DOHH2 (cell line): ENCODE data around the gene TXNDC11.

Source experiments
- H3F3A ChIP-seq: fragments of 200-600 bp; sonication (generic), shearing (Covaris generic); 2 replicates; pipeline ENCODE4 v1.6.0; 2016; ENCODE audit warnings: antibody characterized with exemption, mild to moderate bottlenecking; ENCODE audit not compliant: control insufficient read depth, insufficient read depth
- H3K27ac ChIP-seq: fragments of 200-600 bp; sonication (generic); 2 replicates; pipeline ENCODE4 v1.5.1; 2014; ENCODE audit warnings: low read depth, mild to moderate bottlenecking, low read length, moderate library complexity
- H3K27me3 ChIP-seq: fragments of 200-600 bp; sonication (generic); 2 replicates; pipeline ENCODE4 v1.6.1; 2014; ENCODE audit warnings: mild to moderate bottlenecking, low read length, mixed read lengths; ENCODE audit not compliant: control insufficient read depth
- H3K36me3 ChIP-seq: fragments of 200-600 bp; sonication (generic); 2 replicates; pipeline ENCODE4 v1.6.1; 2014; ENCODE audit warnings: mild to moderate bottlenecking, low read length, moderate library complexity, mixed read lengths; ENCODE audit not compliant: control insufficient read depth
- H3K4me1 ChIP-seq: fragments of 200-600 bp; sonication (generic); 2 replicates; pipeline ENCODE4 v1.6.1; 2014; ENCODE audit warnings: mild to moderate bottlenecking, low read length, mixed read lengths; ENCODE audit not compliant: control insufficient read depth
- H3K4me2 ChIP-seq: fragments of 200-600 bp; sonication (generic); 2 replicates; pipeline ENCODE4 v1.6.0; 2014; ENCODE audit warnings: mild to moderate bottlenecking, low read length, moderate library complexity
- H3K4me3 ChIP-seq: fragments of 200-600 bp; sonication (generic); 2 replicates; pipeline ENCODE4 v1.5.1; 2014; ENCODE audit warnings: mild to moderate bottlenecking, low read length, mixed read lengths
- H3K79me2 ChIP-seq: fragments of 200-600 bp; sonication (generic); 2 replicates; pipeline ENCODE4 v1.6.1; 2014; ENCODE audit warnings: mild to moderate bottlenecking, low read length, mixed read lengths; ENCODE audit not compliant: control insufficient read depth
- H3K9me2 ChIP-seq: fragments of 200-600 bp; sonication (generic); replicated peaks from 2 replicates; pipeline ENCODE4 v1.6.1; 2014; ENCODE audit warnings: mild to moderate bottlenecking, low read length, mixed read lengths; ENCODE audit not compliant: control insufficient read depth
- H3K9me3 ChIP-seq: fragments of 200-600 bp; sonication (generic); 2 replicates; pipeline ENCODE4 v1.6.1; 2014; ENCODE audit warnings: antibody characterized with exemption, low read length, mixed read lengths; ENCODE audit not compliant: control insufficient read depth, insufficient read depth
- H4K20me1 ChIP-seq: fragments of 200-600 bp; sonication (generic); 2 replicates; pipeline ENCODE4 v1.6.0; 2014; ENCODE audit warnings: low read depth, mild to moderate bottlenecking, antibody characterized with exemption, low read length, moderate library complexity; ENCODE audit not compliant: control insufficient read depth, insufficient read depth
- CTCF ChIP-seq: fragments of 200-600 bp; sonication (generic); IDR thresholded peaks from one replicate; pipeline ENCODE4 v1.5.1; 2014; ENCODE audit warnings: antibody characterized with exemption, mild to moderate bottlenecking, low read depth, low read length; ENCODE audit not compliant: poor library complexity, severe bottlenecking
- EZH2phosphoT487 ChIP-seq: fragments of 200-600 bp; sonication (generic); IDR thresholded peaks from 2 replicates; pipeline ENCODE4 v1.6.1; 2017; ENCODE audit warnings: borderline replicate concordance, mild to moderate bottlenecking, antibody characterized with exemption, low read length, moderate library complexity, mixed read lengths

TXNDC11 gene

DNA sequence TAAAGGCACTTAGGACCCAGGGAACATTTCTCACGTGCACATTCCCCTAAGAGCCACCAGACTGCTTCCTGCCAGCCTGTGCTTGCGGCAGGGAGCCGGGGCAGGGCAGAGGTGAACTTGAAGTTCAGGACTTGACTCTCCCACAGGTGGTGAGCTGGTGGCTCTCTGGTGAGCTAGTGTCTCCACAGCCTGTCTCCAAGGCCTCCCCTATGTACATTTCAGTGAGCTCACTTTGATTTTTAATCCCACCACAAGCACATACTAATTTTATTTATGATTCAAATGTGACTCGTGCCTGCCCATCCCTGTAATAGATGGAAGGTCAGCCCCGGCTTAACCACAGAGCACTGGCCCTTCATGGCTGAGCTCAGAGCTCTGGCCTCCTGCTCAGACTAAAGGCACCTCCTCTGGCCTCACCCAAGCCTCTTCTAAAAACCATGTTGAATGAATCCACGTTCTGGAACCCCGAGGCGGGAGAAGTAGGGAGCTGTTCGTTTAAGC is 65.2 kb downstream of the TXNDC11 start:
- Histone ChIP-seq H3K4me2 (peak overlapping the region; percentile 55), H4K20me1 (peaks cover 14% of the 10 kb centered on the region; the same call in 1 of the 2 replicates), H3K27ac (peak overlapping the region; percentile 50), H3K27me3 (no peaks in the 10 kb centered on the region), H3K4me3 (peak overlapping the region; percentile 23), H3K9me3 (no peaks in the 10 kb centered on the region), H3K36me3 (peaks cover 52% of the 10 kb centered on the region), H3K79me2 (peaks cover 32% of the 10 kb centered on the region), H3K9me2 (no peaks in the 10 kb centered on the region), H3K4me1 (peaks cover 92% of the 10 kb centered on the region), H3F3A (peaks cover 26% of the 10 kb centered on the region)
- TF ChIP-seq EZH2phosphoT487: no peak
- no peak for TF ChIP-seq CTCF

DNA sequence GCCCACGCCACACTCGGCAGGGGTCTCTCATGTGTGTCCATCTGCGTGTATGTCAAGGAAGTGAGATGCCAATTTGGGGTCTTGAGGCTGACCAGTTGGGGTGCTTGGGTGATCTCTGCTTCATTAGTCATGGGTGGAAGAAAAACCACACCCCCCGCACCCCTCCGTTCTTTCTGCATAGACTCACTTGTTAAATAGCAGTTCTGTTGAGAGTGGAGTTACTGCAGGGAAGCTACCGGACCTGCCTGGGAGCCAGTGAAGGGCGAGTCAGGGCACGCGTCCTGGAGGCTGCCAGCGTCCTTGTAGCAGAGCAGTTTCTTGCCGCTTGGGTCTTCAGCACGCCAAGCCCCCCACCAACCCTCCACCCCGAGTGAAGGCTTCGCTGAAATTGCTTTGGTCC is 65.9 kb downstream of the TXNDC11 start:
- peaks cover 36% of the 10 kb centered on the region for H3K79me2 ChIP-seq
- H3K27me3 ChIP-seq: no peaks in the 10 kb centered on the region
- H3K9me3 ChIP-seq: no peaks in the 10 kb centered on the region
- H3K36me3 ChIP-seq: peaks cover 51% of the 10 kb centered on the region
- TF ChIP-seq CTCF: no peak
- no peak for TF ChIP-seq EZH2phosphoT487
- peak overlapping the region; percentile 55 for H3K4me2 ChIP-seq
- peaks cover 14% of the 10 kb centered on the region; the same call in 1 of the 2 replicates for H4K20me1 ChIP-seq
- H3K9me2 ChIP-seq: no peaks in the 10 kb centered on the region
- H3F3A ChIP-seq: peaks cover 19% of the 10 kb centered on the region
- peak overlapping the region; percentile 23 for H3K4me3 ChIP-seq
- peak overlapping the region; percentile 50 for H3K27ac ChIP-seq
- peaks cover 92% of the 10 kb centered on the region for H3K4me1 ChIP-seq

GRCh38 chr16:11675561-11676511 is 66.8 kb downstream of the TXNDC11 start:
- H4K20me1 ChIP-seq: peaks cover 14% of the 10 kb centered on the region; the same call in 1 of the 2 replicates
- 0 out of 2 replicates have a peak overlapping the region, but pooled peaks have one; percentile 50 for H3K27ac ChIP-seq
- no peaks in the 10 kb centered on the region for H3K9me3 ChIP-seq
- H3K4me3 ChIP-seq: no peak overlapping the region; the same call in 1 of the 2 replicates
- peaks cover 92% of the 10 kb centered on the region for H3K4me1 ChIP-seq
- H3K27me3 ChIP-seq: no peaks in the 10 kb centered on the region
- H3K79me2 ChIP-seq: peaks cover 42% of the 10 kb centered on the region
- peaks cover 46% of the 10 kb centered on the region for H3K36me3 ChIP-seq
- H3K9me2 ChIP-seq: no peaks in the 10 kb centered on the region
- H3F3A ChIP-seq: peaks cover 9% of the 10 kb centered on the region
- TF ChIP-seq EZH2phosphoT487: no peak
- TF ChIP-seq CTCF: no peak
- H3K4me2 ChIP-seq: peak overlapping the region; percentile 55
